GM23338 (cell line): ENCODE results near the gene TRIM39. TPM values are rescaled to one million over a fixed set of nuclear protein-coding genes. Genes with fewer than 3 reads are reported as not detected.

Experiments used
- ATAC-seq: fragments of 200-7000 bp; cut with Tn5 transposase; 3 replicates; pipeline ENCODE4 v1.9.1; 2020
- DNase-seq: peaks from one replicate; pipeline ENCODE4 v3.0.0-alpha.2; 2015; ENCODE audit warnings: low spot score
- H2AFZ ChIP-seq: fragments of 200-600 bp; sonication (generic); 2 replicates; pipeline ENCODE4 v1.8.0; 2016; ENCODE audit warnings: antibody characterized with exemption, mild to moderate bottlenecking, moderate library complexity
- H3F3A ChIP-seq: fragments of 200-600 bp; sonication (generic); replicated peaks from 2 replicates; pipeline ENCODE4 v1.8.0; 2017; ENCODE audit warnings: antibody characterized with exemption, mixed run types, low read depth
- H3K27ac ChIP-seq: fragments of 200-600 bp; sonication (generic); 2 replicates; pipeline ENCODE4 v1.6.1; 2016; ENCODE audit warnings: low read depth
- H3K27me3 ChIP-seq: fragments of 200-600 bp; sonication (generic); 2 replicates; pipeline ENCODE4 v1.8.0; 2016; ENCODE audit warnings: mild to moderate bottlenecking, mixed run types, moderate library complexity; ENCODE audit not compliant: insufficient read depth
- H3K36me3 ChIP-seq: fragments of 200-600 bp; sonication (generic); 2 replicates; pipeline ENCODE4 v1.8.0; 2016; ENCODE audit warnings: mild to moderate bottlenecking; ENCODE audit not compliant: insufficient read depth
- H3K4me1 ChIP-seq: fragments of 200-600 bp; sonication (generic); 2 replicates; pipeline ENCODE4 v1.8.0; 2016; ENCODE audit warnings: mild to moderate bottlenecking, moderate library complexity; ENCODE audit not compliant: insufficient read depth
- H3K4me2 ChIP-seq: fragments of 200-600 bp; sonication (generic); 2 replicates; pipeline ENCODE4 v1.7.1; 2017; ENCODE audit warnings: mixed run types
- H3K4me3 ChIP-seq: fragments of 200-600 bp; sonication (generic); 2 replicates; pipeline ENCODE4 v1.6.1; 2016; ENCODE audit warnings: mixed run types
- H3K79me2 ChIP-seq: fragments of 200-600 bp; sonication (generic); replicated peaks from 2 replicates; pipeline ENCODE4 v1.8.0; 2017; ENCODE audit warnings: mild to moderate bottlenecking; ENCODE audit not compliant: insufficient read depth
- H3K9me2 ChIP-seq: fragments of 200-600 bp; sonication (generic); 2 replicates; pipeline ENCODE4 v1.8.0; 2017; ENCODE audit not compliant: insufficient read depth
- H4K20me1 ChIP-seq: fragments of 200-600 bp; sonication (generic); replicated peaks from 2 replicates; pipeline ENCODE4 v1.8.0; 2017; ENCODE audit warnings: mild to moderate bottlenecking; ENCODE audit not compliant: insufficient read depth
- H3K27ac Mint-ChIP-seq: 2 replicates; pipeline ENCODE4 v1.8.0; 2020; ENCODE audit warnings: inconsistent platforms, mild to moderate bottlenecking, moderate library complexity, mixed read lengths
- H3K27me3 Mint-ChIP-seq: 3 replicates; pipeline ENCODE4 v1.8.0; 2022; ENCODE audit warnings: low read depth, mild to moderate bottlenecking, moderate library complexity, mixed read lengths, inconsistent platforms; ENCODE audit not compliant: insufficient read depth, poor library complexity
- H3K36me3 Mint-ChIP-seq: 3 replicates; pipeline ENCODE4 v1.8.0; 2021; ENCODE audit warnings: low read depth, mild to moderate bottlenecking, inconsistent platforms, moderate library complexity, mixed read lengths
- H3K4me1 Mint-ChIP-seq: 3 replicates; pipeline ENCODE4 v1.8.0; 2020; ENCODE audit warnings: mild to moderate bottlenecking, inconsistent platforms, mixed read lengths
- H3K4me3 Mint-ChIP-seq: 3 replicates; pipeline ENCODE4 v1.8.0; 2021; ENCODE audit warnings: moderate library complexity, mild to moderate bottlenecking, inconsistent platforms, mixed read lengths
- H3K9me3 Mint-ChIP-seq: 3 replicates; pipeline ENCODE4 v1.8.0; 2020; ENCODE audit warnings: moderate library complexity, mild to moderate bottlenecking, inconsistent platforms, mixed read lengths
- JUNB ChIP-seq: IDR thresholded peaks from one replicate; pipeline ENCODE4 v1.6.1; 2016; ENCODE audit warnings: antibody characterized with exemption; ENCODE audit not compliant: unreplicated experiment
- REST ChIP-seq: IDR thresholded peaks from one replicate; pipeline ENCODE4 v1.6.1; 2018; ENCODE audit warnings: antibody characterized with exemption; ENCODE audit not compliant: unreplicated experiment
- STAT1 ChIP-seq: IDR thresholded peaks from one replicate; pipeline ENCODE4 v1.6.1; 2016; ENCODE audit warnings: antibody characterized with exemption; ENCODE audit not compliant: unreplicated experiment
- ZNF114 ChIP-seq: fragments of 250-450 bp; sonication (Bioruptor Pico); IDR thresholded peaks from 2 replicates; pipeline ENCODE4 v1.5.0; 2020; ENCODE audit warnings: mild to moderate bottlenecking, moderate library complexity
- ZNF331 ChIP-seq: fragments of 250-450 bp; sonication (Bioruptor Pico); IDR thresholded peaks from 2 replicates; pipeline ENCODE4 v1.5.0; 2020; ENCODE audit warnings: low read depth, mild to moderate bottlenecking, moderate library complexity
- polyA plus RNA-seq: library from polyadenylated mRNA; unstranded; fragments of >200 nt; fragmentation: Nextera tagmentation; extraction: Ambion mirVana; gene quantifications from 2 replicates; pipeline ENCODE4 v1.2.1, GENCODE V29; 2016
- total RNA-seq: library from RNA; depleted of rRNA; stranded (reverse); fragments of >200 nt; shearing (Covaris generic); gene quantifications from 2 replicates; pipeline ENCODE4 v1.2.3, GENCODE V29; 2014
- TF ChIP-seq, protein P1 (sequence below): fragments of 250-450 bp; sonication (Bioruptor Pico); IDR thresholded peaks from 2 replicates; pipeline ENCODE4 v1.5.0; 2020; ENCODE audit warnings: mild to moderate bottlenecking, moderate library complexity

TRIM39 gene
- total and polyA plus RNA-seq, 2 experiments from 2014 or later = 5.4 to 19.2 TPM

GRCh38 chr6:30340589-30341054 is 13.9 kb downstream of the TRIM39 start (continued):
- TF ChIP-seq, protein P1, sequence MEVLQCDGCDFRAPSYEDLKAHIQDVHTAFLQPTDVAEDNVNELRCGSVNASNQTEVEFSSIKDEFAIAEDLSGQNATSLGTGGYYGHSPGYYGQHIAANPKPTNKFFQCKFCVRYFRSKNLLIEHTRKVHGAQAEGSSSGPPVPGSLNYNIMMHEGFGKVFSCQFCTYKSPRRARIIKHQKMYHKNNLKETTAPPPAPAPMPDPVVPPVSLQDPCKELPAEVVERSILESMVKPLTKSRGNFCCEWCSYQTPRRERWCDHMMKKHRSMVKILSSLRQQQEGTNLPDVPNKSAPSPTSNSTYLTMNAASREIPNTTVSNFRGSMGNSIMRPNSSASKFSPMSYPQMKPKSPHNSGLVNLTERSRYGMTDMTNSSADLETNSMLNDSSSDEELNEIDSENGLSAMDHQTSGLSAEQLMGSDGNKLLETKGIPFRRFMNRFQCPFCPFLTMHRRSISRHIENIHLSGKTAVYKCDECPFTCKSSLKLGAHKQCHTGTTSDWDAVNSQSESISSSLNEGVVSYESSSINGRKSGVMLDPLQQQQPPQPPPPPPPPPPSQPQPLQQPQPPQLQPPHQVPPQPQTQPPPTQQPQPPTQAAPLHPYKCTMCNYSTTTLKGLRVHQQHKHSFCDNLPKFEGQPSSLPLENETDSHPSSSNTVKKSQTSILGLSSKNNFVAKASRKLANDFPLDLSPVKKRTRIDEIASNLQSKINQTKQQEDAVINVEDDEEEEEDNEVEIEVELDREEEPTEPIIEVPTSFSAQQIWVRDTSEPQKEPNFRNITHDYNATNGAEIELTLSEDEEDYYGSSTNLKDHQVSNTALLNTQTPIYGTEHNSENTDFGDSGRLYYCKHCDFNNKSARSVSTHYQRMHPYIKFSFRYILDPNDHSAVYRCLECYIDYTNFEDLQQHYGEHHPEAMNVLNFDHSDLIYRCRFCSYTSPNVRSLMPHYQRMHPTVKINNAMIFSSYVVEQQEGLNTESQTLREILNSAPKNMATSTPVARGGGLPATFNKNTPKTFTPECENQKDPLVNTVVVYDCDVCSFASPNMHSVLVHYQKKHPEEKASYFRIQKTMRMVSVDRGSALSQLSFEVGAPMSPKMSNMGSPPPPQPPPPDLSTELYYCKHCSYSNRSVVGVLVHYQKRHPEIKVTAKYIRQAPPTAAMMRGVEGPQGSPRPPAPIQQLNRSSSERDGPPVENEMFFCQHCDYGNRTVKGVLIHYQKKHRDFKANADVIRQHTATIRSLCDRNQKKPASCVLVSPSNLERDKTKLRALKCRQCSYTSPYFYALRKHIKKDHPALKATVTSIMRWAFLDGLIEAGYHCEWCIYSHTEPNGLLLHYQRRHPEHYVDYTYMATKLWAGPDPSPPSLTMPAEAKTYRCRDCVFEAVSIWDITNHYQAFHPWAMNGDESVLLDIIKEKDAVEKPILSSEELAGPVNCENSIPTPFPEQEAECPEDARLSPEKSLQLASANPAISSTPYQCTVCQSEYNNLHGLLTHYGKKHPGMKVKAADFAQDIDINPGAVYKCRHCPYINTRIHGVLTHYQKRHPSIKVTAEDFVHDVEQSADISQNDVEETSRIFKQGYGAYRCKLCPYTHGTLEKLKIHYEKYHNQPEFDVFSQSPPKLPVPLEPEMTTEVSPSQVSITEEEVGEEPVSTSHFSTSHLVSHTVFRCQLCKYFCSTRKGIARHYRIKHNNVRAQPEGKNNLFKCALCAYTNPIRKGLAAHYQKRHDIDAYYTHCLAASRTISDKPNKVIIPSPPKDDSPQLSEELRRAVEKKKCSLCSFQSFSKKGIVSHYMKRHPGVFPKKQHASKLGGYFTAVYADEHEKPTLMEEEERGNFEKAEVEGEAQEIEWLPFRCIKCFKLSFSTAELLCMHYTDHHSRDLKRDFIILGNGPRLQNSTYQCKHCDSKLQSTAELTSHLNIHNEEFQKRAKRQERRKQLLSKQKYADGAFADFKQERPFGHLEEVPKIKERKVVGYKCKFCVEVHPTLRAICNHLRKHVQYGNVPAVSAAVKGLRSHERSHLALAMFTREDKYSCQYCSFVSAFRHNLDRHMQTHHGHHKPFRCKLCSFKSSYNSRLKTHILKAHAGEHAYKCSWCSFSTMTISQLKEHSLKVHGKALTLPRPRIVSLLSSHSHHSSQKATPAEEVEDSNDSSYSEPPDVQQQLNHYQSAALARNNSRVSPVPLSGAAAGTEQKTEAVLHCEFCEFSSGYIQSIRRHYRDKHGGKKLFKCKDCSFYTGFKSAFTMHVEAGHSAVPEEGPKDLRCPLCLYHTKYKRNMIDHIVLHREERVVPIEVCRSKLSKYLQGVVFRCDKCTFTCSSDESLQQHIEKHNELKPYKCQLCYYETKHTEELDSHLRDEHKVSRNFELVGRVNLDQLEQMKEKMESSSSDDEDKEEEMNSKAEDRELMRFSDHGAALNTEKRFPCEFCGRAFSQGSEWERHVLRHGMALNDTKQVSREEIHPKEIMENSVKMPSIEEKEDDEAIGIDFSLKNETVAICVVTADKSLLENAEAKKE = no peak

- H3K4me3 Mint-ChIP-seq = no peak overlapping the region
- TF ChIP-seq ZNF331 (CRISPR knock-in tag) (no peak), JUNB (no peak), REST (no peak), STAT1 (no peak), ZNF114 (CRISPR knock-in tag) (no peak)
- TF ChIP-seq, protein P1 = no peak
These were observed 14.5 kb downstream of the TRIM39 start for GRCh38 chr6:30341218-30341617.

More at GRCh38 chr6:30341218-30341617, 14.5 kb downstream of the TRIM39 start:
- H3K36me3 ChIP-seq = peaks cover 14% of the 10 kb centered on the region; the same call in 1 of the 2 replicates
- peaks cover 8% of the 10 kb centered on the region; the same call in 1 of the 2 replicates for H4K20me1 ChIP-seq
- H3K4me3 ChIP-seq = no peak overlapping the region
- peaks cover 44% of the 10 kb centered on the region for H3K36me3 Mint-ChIP-seq
- H3K4me1 Mint-ChIP-seq = peaks cover 7% of the 10 kb centered on the region
- no peak overlapping the region for H3K27ac Mint-ChIP-seq
- H3K27me3 Mint-ChIP-seq = peaks cover 5% of the 10 kb centered on the region
- no peaks in the 10 kb centered on the region for H3K27me3 ChIP-seq
- no peak overlapping the region for H2AFZ ChIP-seq
- ATAC-seq (no peak), DNase-seq (no peak)
- no peaks in the 10 kb centered on the region for H3F3A ChIP-seq
- no peaks in the 10 kb centered on the region for H3K9me2 ChIP-seq
- no peaks in the 10 kb centered on the region for H3K9me3 Mint-ChIP-seq
- 0 out of 2 replicates have a peak, but pooled peaks cover 4% of the 10 kb centered on the region for H3K79me2 ChIP-seq
- H3K4me2 ChIP-seq = no peak overlapping the region
- no peaks in the 10 kb centered on the region for H3K4me1 ChIP-seq
- no peak overlapping the region for H3K27ac ChIP-seq
